ENCODE measurements around the gene TULP1.

GRCh38 chr6:35492258-35492973 lies 20.3 kb downstream of the TULP1 start:
- TF ChIP-seq CTCF (IDR thresholded peaks at IDR 0.05) (no peak), POLR2A (IDR thresholded peaks at IDR 0.05) (no peak)

All from breast epithelium (tissue), 3 donors.